GM12878 (cell line): ENCODE results near the gene SALL3.

Source experiments
- EP300 ChIP-seq, 2 experiments: fragments of 150-350 bp in 1 of 2; IDR thresholded peaks; 2 replicates each; pipeline ENCODE4 v1.6.1; 2011 to 2012; ENCODE audit warnings: low read depth in 2 of 2, low read length in 2 of 2, borderline replicate concordance in 1 of 2, improper control_type of control experiment in 1 of 2, inconsistent platforms in 1 of 2; ENCODE audit not compliant: control insufficient read depth in 1 of 2
- HCFC1 ChIP-seq: fragments of 150-350 bp; IDR thresholded peaks from 2 replicates; pipeline ENCODE4 v1.6.1; 2014; ENCODE audit warnings: low read length
- PML ChIP-seq: IDR thresholded peaks from 2 replicates; pipeline ENCODE4 v1.6.1; 2012; ENCODE audit warnings: low read length, inconsistent platforms
- RCOR1 ChIP-seq: conservative IDR thresholded peaks from 2 replicates; pipeline ENCODE4 v1.6.1; 2012; ENCODE audit warnings: low read depth, low read length, improper control_type of control experiment

- no peak for TF ChIP-seq RCOR1
- no peak for TF ChIP-seq HCFC1
- no peak for TF ChIP-seq EP300 (IDR thresholded peaks at IDR 0.05; ENCODE audit: borderline replicate concordance in 1 of 2, control insufficient read depth in 1 of 2, low read depth in 2 of 2, low read length in 2 of 2)
- no peak for TF ChIP-seq PML
Observed at GRCh38 chr18:78981989-78982620, 2.5 kb downstream of the SALL3 start.
